ENCODE measurements around the gene LHFPL2.

The LHFPL2 gene

GRCh38 chr5:78613756-78614155 is 34.8 kb downstream of the LHFPL2 start:
- TF ChIP-seq CTCF (IDR thresholded peaks at IDR 0.05; ENCODE audit: low read length, missing control alignments), result no peak

GRCh38 chr5:78613151-78613533 is 35.4 kb downstream of the LHFPL2 start:
- no peak overlapping the region for H3K4me3 ChIP-seq (replicated peaks; ENCODE audit: low read depth, low read length)
- DNase-seq (ENCODE audit: low read depth), result no peak
- TF ChIP-seq CTCF (IDR thresholded peaks at IDR 0.05; ENCODE audit: low read length, missing control alignments), result no peak

More at GRCh38 chr5:78613756-78614155, 34.8 kb downstream of the LHFPL2 start:
- no peak overlapping the region for H3K4me3 ChIP-seq (replicated peaks; ENCODE audit: low read depth, low read length)
- DNase-seq (ENCODE audit: low read depth), result no peak

- no peak for DNase-seq (ENCODE audit: low read depth)
- H3K4me3 ChIP-seq (replicated peaks; ENCODE audit: low read depth, low read length), result no peak overlapping the region
- TF ChIP-seq CTCF (IDR thresholded peaks at IDR 0.05; ENCODE audit: low read length, missing control alignments), result no peak
Observed at GRCh38 chr5:78612227-78613150, 36.1 kb downstream of the LHFPL2 start.

GRCh38 chr5:78611126-78611605 is 37.4 kb downstream of the LHFPL2 start:
- no peak for TF ChIP-seq CTCF (IDR thresholded peaks at IDR 0.05; ENCODE audit: low read length, missing control alignments)
- DNase-seq (ENCODE audit: low read depth), result no peak
- no peak overlapping the region for H3K4me3 ChIP-seq (replicated peaks; ENCODE audit: low read depth, low read length)

GRCh38 chr5:78610636-78611035 is 37.9 kb downstream of the LHFPL2 start:
- no peak overlapping the region for H3K4me3 ChIP-seq (replicated peaks; ENCODE audit: low read depth, low read length)
- no peak for TF ChIP-seq CTCF (IDR thresholded peaks at IDR 0.05; ENCODE audit: low read length, missing control alignments)
- DNase-seq (ENCODE audit: low read depth), result no peak

GRCh38 chr5:78610163-78610583 is 38.4 kb downstream of the LHFPL2 start:
- TF ChIP-seq CTCF (IDR thresholded peaks at IDR 0.05; ENCODE audit: low read length, missing control alignments), result peak; percentile 36
- no peak overlapping the region for H3K4me3 ChIP-seq (replicated peaks; ENCODE audit: low read depth, low read length)
- DNase-seq (ENCODE audit: low read depth), result peak; percentile 89

Data from fibroblast of pulmonary artery (primary cell).